Limb (tissue), 2 donors: ENCODE measurements around the gene KHK.

Source experiments
- DNase-seq, 2 donors: peaks; one replicate each; pipeline ENCODE4 v3.0.0-alpha.2; 2016; ENCODE audit errors: extremely low spot score in 2 of 2

The KHK gene

GRCh38 chr2:27086724-27087593 lies at the start of gene KHK:
Gene KHK, plus strand, starts transcription at chr2:27086772. Its CDS starts 488 bp downstream, at chr2:27087260.
- DNase-seq = peak in 1 of 2 donors; percentile 54

GRCh38 chr2:27038012-27038411 lies 48.6 kb upstream of the KHK start:
- no peak for DNase-seq

GRCh38 chr2:27038631-27039339 lies 47.8 kb upstream of the KHK start:
- no peak for DNase-seq

GRCh38 chr2:27039426-27039825 lies 47.1 kb upstream of the KHK start:
- DNase-seq = no peak

GRCh38 chr2:27039871-27040270 lies 46.7 kb upstream of the KHK start:
- no peak for DNase-seq

GRCh38 chr2:27040282-27040681 lies 46.3 kb upstream of the KHK start:
- no peak for DNase-seq

- DNase-seq = no peak
These were observed 44.8 kb upstream of the KHK start for GRCh38 chr2:27041752-27042151.

- DNase-seq = no peak
These were observed 44.4 kb upstream of the KHK start for GRCh38 chr2:27042159-27042661.

GRCh38 chr2:27042985-27043634 lies 43.5 kb upstream of the KHK start:
- DNase-seq = no peak

GRCh38 chr2:27049422-27050280 lies 36.9 kb upstream of the KHK start:
- no peak for DNase-seq

- DNase-seq = peak in 1 of 2 donors; percentile 98
These were observed 36.1 kb upstream of the KHK start for GRCh38 chr2:27050281-27050995.

GRCh38 chr2:27050996-27051901 lies 35.3 kb upstream of the KHK start, which contains the start of gene AGBL5:
Gene AGBL5, plus strand, starts transcription at chr2:27051668. Its CDS starts 1,291 bp downstream, at chr2:27052959.
- DNase-seq = peak; percentile 93 to 98

- no peak for DNase-seq
These were observed 34.5 kb upstream of the KHK start for GRCh38 chr2:27051902-27052645.

- DNase-seq = no peak
These were observed 33.3 kb upstream of the KHK start for GRCh38 chr2:27053321-27053720.

- DNase-seq = no peak
These were observed 32.8 kb upstream of the KHK start for GRCh38 chr2:27053776-27054175.

- no peak for DNase-seq
These were observed 31.9 kb upstream of the KHK start for GRCh38 chr2:27054721-27055120.

- no peak for DNase-seq
These were observed 29.4 kb upstream of the KHK start for GRCh38 chr2:27057184-27057583.

GRCh38 chr2:27058210-27058609 lies 28.4 kb upstream of the KHK start:
- DNase-seq = no peak
